SW 1271 (cell line): ENCODE results near the gene ID1.
A peak's percentile ranks its signal among the peaks of the same experiment; 100 is the strongest.
"Not testable (repeated sequence)": the region's sequence is repeated elsewhere in the genome, so short reads cannot be mapped to it uniquely, and the experiment has no call there.

Source experiments
- DNase-seq, 2 experiments: peaks; one replicate each; lab custom pipeline; 2025; lab: John Stamatoyannopoulos, UW

Gene ID1

DNA sequence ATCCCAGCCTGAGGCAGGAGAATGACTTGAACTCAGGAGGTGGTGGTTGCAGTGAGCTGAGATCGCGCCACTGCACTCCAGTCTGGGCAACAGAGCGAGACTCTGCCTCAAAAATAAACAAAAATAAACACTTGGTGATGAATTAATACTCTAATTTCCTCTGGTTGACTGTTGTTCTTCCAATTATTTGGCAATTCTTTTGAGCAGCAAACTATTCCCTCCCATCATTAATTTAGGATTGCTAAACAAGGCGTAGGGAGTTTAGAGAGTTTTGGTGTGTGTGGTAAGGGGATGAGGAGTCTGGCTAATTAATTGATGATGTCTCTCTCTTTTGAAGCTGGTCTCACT lies 2.7 kb upstream of the ID1 start:
- DNase-seq, result no peak

DNA sequence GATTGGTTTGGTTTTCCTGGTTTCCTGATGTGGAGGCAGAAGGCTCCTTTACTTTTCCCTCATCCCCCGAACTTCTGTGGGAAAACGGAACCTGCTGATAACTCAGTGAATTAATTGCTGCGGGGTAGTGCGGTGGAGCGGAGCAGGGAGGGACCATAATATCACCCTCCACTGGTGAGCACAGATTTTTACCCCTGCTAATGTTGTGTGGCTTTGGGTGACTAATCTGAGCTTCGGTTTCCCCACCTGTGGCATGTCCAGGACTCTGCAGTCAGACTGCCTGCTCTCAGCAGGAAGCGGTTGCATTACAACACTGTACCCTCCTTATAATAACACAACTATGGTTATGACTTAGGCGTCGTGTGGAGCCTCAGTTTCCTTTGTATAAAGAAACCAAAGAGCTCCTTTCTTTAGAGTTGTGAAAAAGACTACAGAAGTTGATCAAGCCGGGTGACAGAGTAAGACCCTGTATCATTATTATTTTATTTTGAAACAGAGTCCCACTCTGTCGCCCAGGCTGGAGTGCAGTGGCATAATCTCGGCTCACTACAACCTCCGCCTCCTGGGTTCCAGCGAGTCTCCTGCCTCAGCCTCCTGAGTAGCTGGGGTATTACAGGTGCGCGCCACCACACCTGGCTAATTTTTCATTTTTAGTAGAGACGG lies 2.2 kb upstream of the ID1 start:
- peak; percentile 66 to 89 for DNase-seq

DNA sequence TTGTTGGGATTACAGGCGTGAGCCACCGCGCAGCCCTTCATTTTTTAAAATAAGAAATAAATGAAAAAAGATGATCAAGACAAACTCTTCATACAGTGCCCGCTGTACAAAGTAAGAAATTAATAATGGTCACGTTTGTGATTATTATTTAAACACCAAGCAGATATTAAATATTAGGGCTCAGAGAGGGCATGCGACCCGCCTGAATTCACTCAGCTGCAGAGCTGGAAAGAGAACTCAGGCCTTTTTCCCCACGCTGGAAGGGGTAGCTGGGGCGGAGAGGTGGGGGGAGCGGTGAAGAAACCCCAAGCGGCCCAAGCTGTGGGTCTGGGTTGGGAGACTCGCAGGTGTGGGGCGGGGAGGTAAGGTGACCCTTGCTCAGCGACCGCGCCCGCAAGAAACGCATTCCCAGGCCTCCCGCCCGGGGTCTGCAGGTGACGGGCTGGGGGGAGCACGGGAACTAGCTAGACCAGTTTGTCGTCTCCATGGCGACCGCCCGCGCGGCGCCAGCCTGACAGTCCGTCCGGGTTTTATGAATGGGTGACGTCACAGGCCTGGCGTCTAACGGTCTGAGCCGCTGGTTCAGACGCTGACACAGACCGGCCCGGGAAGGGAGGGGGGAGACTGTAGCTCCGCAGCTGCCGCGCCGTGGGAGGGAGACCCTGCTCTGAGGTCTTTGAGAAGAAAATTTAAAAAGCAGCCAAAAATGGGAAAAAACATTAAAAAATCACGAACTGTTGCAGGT lies 1.1 kb upstream of the ID1 start:
- peak; percentile 98 for DNase-seq

DNA sequence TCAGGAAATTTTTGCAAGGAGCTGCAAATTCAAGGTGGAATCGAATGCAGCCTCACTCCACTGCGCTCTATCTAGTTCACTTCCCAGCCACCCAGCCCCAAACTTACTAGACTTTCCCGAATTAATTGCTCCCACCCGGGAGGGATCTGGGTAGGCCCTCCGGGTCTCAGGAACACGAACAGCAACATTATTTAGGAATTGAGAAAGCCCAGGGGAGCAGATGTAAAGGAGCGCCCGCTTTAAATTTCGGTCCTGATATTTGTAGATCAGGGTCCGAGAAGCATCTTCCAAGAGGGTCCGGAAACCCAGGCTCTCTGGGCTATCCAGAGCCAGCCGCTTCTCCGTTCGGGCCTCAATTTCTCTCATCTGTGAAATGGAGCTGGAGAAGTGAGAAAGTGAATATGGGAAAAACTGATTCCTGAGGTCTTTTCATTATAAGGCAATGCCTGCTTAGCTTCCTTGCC lies 490 bp upstream of the ID1 start:
- no peak for DNase-seq

DNA sequence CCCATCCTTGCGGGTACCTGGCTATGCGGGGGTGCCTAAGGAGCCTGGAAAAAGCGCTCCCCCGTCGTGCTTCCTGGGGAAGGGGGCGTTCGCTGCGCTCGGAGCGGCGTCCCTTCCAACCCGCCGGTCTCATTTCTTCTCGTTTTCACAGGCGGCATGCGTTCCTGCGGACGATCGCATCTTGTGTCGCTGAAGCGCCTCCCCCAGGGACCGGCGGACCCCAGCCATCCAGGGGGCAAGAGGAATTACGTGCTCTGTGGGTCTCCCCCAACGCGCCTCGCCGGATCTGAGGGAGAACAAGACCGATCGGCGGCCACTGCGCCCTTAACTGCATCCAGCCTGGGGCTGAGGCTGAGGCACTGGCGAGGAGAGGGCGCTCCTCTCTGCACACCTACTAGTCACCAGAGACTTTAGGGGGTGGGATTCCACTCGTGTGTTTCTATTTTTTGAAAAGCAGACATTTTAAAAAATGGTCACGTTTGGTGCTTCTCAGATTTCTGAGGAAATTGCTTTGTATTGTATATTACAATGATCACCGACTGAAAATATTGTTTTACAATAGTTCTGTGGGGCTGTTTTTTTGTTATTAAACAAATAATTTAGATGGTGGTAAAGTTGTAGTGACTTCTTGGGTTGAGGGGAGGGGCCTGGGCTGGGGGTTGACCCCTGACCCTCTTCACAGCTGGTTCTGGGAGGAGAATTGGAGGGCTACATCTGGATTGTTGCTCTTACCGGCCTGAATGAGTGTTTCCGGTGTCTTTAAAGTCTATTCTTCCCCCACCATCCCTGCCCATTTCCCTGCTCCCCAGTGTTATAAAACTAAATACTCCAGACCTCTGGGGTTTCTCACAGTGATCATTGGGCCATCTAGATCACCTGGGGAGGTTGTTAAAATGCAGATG lies 1.1 kb downstream of the ID1 start:
- peak in 1 of 2 experiments; percentile 53 for DNase-seq

DNA sequence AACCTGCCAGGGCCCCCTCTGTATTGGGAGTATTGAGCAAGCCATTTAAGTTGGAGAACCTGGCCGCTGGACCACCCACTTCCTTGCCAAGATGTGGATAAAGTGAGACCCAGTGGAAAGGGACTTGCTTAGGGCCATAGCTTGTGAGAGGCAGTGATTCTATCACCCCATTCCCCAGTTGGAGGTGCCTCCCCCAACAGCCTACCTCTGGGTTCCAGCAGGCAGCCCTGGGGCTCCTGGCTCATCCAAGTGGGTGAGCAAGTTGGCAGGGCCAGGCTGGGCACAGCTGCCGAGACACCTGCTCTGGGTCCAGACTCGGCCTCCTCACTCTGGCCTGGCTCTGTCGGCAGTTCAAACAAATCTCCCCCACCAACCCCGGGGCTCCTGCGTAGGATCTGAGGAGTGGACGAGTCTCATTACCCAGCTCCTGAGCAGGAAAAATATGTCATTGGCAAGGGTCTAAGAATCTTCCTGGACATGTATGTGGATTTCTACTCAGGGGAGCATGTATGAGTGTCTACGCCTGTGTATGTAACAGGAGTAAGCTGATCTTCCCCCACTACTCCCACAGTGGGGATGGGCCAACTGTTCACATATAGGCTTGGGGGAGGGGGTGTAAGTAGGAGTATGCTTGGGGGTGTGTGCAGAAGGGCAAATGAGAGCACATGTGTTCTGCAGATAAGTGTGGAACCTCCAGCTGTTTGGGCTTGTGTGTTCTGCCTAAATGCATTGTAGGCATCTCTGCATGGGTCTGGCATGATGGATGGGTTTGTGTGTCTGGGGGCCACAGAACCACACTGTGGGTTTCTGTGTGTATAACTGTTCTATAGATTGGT lies 1.9 kb downstream of the ID1 start:
- peak in 1 of 2 experiments; percentile 75 for DNase-seq

DNA sequence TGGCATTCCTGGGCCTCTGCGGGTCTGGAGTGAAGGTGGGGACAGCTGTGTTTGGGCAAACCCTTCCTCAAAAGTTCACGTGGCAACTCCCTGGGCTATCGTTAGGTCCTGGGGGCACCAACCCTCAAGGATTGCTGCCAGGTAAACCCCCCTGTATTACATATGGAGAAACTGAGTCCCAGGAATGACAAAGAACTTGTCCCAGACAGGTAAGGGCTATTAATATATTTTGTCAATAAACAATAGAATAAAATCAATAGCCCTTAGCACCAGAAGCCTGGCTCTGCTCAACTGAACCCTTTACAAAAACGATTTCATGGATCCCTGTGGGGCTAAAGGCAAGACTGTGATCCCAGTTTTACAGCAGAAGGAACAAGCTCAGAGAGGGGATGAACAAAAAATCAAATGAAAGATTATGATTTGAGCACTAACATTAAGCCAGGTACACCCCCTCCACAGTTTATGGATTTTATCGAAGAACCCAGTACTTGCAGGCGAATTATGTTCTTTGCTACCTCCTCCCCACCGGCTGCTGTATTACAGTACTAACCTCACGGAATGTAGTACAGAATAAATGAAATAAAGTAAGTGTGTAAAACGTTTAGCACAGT lies 2.7 kb downstream of the ID1 start:
- DNase-seq, result no peak

DNA sequence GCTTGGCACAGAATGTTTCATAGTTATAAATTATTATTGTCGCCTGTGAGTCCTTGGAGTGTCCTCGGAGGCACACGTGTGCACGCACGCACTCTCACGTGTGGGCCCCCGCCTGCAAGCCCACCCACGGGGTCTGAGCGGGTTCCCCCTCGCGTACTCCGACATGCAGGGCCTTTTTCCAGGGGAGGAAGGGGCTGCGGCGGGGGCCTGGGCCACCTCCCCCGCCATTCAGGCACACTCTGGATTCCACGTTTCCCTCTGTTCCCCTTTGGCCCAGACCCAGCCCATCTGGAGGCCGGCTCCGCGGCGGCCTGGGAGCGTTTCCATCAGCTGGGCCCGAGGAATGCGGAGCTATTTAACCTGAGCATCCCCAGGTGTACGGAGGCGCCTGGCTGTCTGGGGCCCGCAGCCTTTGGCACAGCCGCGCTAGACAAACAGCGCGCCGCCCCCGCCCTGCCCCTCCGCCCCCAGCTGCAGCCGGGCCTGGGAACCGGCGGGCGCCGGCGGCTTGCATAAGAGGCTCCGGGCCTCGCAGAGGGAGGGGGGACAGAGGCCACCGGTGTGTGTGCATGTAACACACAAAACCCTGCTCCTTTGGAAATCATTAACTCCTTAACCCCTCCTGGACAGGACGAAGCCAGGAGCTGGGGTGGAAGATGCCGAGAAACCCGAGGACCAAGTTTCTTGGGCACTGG lies 3.3 kb downstream of the ID1 start:
- DNase-seq, result no peak

DNA sequence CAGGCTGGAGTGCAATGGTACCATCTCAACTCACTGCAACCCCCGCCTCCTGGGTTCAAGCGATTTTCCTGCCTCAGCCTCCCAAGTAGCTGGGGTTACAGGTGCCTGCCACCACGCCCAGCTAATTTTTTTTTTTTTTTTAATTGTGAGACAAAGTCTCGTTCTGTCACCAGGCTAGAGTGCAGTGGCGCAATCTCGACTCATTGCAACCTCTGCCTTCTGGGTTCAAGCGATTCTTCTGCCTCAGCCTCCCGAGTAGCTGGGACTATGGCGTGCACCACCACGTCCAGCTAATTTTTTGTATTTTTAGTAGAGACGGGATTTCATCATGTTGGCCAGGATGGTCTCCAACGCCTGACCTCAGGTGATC lies 7.2 kb downstream of the ID1 start:
- DNase-seq, result not testable (repeated sequence)

DNA sequence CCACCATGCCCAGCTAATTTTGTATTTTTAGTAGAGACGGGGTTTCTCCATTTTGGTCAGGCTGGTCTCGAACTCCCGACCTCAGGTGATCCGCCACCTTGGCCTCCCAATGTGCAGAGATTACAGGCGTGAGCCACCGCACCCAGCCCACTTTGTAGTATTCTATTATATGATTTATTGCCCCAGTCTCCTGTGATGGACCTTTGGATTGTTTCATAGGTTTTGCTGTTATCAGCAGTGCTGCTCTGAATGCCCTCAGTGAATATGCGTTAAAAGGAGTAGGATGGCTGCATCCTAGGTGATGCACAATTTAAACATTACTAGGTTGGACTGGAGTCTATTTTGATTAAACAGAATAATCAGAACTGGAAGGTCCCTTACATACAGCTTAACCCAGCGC lies 10.3 kb downstream of the ID1 start:
- no peak for DNase-seq

DNA sequence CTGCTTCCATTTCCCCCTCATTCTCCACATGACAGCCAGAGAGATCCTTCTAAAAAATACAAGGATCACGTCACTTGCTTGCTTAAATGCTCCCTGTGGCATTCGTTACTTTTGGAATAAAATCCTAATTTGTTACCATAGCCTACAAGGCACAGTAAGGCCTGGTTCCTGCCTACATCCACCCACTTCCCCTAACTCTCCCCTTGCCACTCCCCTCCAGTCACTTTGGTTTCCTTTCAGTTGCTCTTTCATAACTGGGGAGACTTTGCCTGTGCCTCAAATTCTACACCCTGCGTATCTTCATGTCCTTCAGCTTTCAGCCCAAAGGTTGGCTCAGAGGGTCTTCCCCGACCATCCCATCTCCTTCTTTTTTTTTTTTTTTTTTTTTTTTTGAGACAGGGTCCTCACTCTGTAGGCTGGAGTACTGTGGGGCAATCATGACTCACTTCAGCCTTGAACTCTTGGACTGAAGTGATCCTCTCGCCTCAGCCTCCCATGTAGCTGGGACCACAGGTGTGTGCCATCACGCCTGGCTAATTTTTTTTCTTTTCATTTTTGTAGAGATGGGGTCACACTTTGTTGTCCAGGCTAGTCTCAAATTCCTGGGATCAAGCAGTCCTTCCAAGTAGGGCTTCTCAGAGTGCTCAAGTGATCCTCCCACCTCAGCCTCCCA lies 12.5 kb downstream of the ID1 start:
- no peak for DNase-seq

DNA sequence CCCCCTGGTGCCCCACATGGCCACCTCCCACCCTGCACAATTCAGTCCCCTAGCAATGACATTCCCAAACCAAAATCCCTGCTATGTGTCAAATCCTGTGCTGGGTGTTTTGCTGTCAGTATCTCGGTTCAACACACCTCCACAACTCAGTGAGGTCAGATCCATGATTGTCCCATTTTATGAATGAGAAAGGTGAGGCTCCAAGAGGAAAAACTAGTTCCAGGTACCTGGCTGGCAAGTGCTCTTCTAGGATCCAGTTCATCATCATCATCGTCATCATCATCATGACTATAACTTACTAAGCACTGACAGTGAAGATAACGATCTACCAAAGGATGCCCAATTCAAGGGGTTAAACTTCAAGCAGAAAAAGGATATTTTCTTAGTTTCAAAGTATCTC lies 15.2 kb downstream of the ID1 start:
- DNase-seq, result no peak

DNA sequence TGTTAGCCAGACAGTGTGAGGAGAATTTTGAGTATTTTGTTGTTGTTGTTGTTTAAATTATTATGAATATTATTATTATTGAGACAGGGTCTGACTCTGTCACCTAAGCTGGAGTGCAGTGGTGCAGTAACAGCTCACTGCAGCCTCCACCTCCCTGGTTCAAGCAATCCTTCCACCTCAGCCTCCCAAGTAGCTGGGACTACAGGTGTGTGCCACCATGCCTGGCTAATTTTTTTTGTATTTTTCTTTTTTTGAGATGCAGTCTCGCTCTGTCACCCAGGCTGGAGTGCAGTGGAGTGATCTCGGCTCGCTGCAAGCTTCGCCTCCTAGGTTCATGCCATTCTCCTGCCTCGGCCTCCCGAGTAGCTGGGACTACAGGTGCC lies 18.0 kb downstream of the ID1 start:
- not testable (repeated sequence) for DNase-seq

DNA sequence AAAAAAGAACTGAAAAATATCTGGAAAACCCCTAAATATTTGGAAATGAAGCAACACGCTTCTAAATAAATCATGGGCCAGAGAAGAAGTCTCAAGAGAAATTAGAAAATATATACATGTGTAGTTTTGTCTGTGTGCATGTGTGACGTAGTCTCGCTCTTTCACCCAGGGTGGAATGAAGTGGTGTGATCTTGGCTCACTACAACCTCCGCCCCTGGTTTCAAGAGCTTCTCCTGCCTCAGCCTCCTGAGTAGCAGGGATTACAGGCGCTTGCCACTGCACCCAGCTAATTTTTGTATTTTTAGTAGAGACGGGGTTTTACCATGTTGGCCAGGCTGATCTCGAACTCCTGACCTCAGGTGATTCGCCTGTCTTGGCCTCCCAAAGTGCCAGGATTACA lies 21.4 kb downstream of the ID1 start:
- not testable (repeated sequence) for DNase-seq

DNA sequence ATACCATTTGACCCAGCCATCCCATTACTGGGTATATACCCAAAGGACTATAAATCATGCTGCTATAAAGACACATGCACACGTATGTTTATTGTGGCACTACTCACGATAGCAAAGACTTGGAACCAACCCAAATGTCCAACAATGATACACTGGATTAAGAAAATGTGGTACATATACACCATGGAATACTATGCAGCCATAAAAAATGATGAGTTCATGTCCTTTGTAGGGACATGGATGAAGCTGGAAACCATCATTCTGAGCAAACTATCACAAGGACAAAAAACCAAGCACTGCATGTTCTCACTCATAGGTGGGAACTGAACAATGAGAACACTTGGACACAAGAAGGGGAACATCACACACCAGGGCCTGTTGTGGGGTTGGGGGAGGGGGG lies 23.0 kb downstream of the ID1 start:
- not testable (repeated sequence) for DNase-seq

DNA sequence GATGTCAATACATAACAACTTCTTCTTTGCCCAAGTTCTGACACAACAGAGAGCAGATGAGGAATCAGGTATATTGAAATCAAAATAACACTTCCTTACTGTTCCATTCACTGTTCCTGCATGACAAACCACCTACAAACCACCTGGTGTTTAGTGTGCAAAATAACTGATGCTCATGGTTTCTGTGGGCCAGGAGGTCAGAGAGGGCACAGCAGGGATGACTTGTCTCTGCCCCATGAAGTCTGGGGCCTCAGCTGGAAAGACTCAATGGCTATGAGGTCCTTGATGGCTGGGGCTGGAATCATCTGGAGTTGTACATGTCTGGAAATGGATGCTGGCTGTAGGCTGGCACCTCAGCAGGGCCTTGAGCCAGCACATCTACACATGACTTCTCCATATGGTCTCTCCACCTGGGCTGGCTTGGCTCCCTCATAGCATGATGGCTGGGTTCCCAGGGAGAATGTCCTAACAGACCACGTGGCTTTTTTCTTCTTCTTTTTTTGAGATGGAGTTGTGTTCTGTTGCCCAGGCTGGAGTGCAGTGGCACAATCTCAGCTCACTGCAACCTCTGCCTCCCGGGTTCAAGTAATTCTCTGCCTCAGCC lies 25.2 kb downstream of the ID1 start:
- DNase-seq, result no peak

DNA sequence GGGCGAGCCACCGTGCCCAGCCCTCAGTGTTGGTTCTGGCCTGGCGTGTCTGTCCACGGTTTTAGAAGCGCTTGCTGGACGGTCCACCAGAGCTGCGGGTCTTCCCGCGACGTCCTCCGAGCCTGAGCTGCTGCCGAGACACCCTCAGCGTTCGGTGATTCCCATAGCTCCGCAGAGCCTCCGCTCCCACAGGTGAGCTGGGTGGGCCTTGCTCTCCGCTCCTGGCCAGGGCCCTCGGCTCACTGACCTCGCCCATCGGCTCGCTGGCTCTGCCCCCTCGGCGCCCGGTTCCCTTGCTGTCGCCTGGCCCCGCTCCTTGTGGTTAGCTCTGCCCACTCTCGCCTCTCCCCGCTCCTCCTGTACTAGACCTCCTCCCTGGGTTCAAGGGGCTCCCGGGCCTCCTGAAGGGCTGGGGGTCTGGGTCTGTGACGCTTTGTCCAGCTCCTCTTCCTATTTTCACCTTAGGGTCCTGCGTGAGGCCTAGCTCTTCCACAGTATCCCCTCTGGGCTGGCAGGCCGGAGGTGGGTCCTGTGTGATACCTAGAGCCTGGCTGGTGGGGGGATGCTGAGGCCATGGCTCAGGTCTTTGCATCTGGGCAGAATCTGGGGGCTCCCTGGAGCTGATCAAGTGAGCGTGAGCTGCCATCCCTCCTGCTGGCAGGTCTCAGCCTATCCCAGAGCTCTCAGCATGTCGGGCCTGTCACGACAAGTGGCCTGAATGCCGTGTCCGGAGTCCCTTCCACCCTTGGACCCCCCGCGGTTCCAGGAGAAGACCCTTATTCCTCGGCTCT lies 27.7 kb downstream of the ID1 start:
- DNase-seq, result no peak

DNA sequence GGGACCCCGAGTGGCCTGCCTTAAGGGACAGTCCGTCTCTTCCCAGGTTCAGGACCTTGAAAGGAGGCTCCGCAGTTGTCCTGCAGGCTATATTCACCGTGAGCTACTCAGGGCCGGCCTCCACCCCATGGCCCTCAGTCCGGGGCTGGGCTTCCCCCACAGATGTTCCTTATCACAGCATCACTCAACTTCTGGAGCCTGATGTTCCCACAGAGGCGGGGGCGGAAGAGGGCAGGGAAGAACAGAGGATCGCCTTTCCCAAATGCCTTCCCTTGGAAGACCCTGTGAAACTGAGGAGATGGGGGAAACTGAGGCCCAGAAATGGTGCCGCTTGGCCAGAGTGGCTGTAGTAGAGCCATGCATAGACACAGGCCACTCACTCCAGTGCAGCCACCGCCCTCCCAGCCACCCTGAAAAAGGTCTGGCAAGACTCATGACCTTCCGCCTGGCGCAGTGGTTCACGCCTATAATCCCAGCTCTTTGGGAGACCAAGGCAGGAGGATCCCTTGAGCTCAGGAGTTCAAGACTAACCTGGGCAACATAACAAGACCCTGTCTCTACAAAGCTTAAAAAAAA lies 28.3 kb downstream of the ID1 start:
- DNase-seq, result no peak

DNA sequence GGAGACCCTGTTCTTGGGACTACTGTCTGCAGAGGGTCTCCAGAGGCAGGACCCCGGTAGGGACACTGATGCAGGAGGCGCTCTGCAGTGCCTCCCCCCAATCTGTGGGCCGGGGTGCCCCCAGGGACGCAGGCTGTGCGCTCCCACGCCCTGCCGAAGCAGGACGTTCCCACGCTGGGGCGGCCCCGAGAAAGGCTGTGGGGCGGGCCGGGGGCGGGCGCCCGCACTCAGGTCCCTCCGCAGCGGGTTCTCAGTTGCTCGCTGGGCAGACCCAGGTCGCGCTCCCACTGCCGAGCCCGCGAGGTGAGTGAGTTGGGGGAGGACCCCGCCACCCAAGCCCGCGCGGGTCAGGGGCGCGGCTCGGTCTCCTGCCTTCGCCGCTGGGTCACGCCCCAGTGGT lies 32.6 kb downstream of the ID1 start, which contains the start of gene COX4I2:
TSS of gene COX4I2 (plus strand) at position 253 of the 400 bp plus-strand sequence. CDS start 1,106 bp downstream, outside the sequence.
- DNase-seq, result no peak
